Kidney epithelial cell (primary cell): ENCODE results near the gene ZFYVE19. TPM values are rescaled to one million over a fixed set of nuclear protein-coding genes. Genes with fewer than 3 reads are reported as not detected.

ENCODE experiments used
- DNase-seq: peaks from one replicate; pipeline ENCODE4 v3.0.0-alpha.2; 2010; ENCODE audit warnings: low read depth
- H3K27me3 ChIP-seq: 2 replicates; pipeline ENCODE4 v1.6.0; 2011; ENCODE audit warnings: low read length; ENCODE audit not compliant: control insufficient read depth, insufficient read depth
- H3K36me3 ChIP-seq: 2 replicates; pipeline ENCODE4 v1.5.1; 2011; ENCODE audit warnings: low read length; ENCODE audit not compliant: control insufficient read depth, insufficient read depth
- H3K4me3 ChIP-seq: 2 replicates; pipeline ENCODE4 v1.5.1; 2011; ENCODE audit warnings: low read depth, mild to moderate bottlenecking, control low read depth, low read length
- CTCF ChIP-seq: IDR thresholded peaks from 2 replicates; pipeline ENCODE4 v1.5.1; 2011; ENCODE audit warnings: mild to moderate bottlenecking, moderate library complexity, low read length, control low read depth, inconsistent platforms; ENCODE audit not compliant: insufficient read depth, poor library complexity, severe bottlenecking
- total RNA-seq: library from RNA; depleted of rRNA; stranded (reverse); fragments of >200 nt; gene quantifications from 2 replicates; pipeline ENCODE4 v1.2.3, GENCODE V29; 2015

Gene ZFYVE19
- total RNA-seq, 1 donor from 2014 or later, result 34.7 TPM

DNA sequence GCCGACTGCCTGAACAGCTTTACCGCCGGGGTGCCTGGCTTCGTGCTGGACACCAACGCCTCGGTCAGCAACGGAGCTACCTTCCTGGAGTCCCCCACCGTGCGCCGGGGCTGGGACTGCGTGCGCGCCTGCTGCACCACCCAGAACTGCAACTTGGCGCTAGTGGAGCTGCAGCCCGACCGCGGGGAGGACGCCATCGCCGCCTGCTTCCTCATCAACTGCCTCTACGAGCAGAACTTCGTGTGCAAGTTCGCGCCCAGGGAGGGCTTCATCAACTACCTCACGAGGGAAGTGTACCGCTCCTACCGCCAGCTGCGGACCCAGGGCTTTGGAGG is 37.8 kb downstream of the ZFYVE19 start:
- no peak for TF ChIP-seq CTCF
- Histone ChIP-seq H3K27me3 (no peaks in the 10 kb centered on the region), H3K4me3 (peak overlapping the region; percentile 82), H3K36me3 (no peaks in the 10 kb centered on the region)
- no peak for DNase-seq

- DNase-seq, result no peak
- peak overlapping the region; percentile 82 for H3K4me3 ChIP-seq
- H3K27me3 ChIP-seq, result no peaks in the 10 kb centered on the region
- H3K36me3 ChIP-seq, result no peaks in the 10 kb centered on the region
- TF ChIP-seq CTCF, result no peak
Measured at GRCh38 chr15:40845036-40845435, 38.1 kb downstream of the ZFYVE19 start.

DNA sequence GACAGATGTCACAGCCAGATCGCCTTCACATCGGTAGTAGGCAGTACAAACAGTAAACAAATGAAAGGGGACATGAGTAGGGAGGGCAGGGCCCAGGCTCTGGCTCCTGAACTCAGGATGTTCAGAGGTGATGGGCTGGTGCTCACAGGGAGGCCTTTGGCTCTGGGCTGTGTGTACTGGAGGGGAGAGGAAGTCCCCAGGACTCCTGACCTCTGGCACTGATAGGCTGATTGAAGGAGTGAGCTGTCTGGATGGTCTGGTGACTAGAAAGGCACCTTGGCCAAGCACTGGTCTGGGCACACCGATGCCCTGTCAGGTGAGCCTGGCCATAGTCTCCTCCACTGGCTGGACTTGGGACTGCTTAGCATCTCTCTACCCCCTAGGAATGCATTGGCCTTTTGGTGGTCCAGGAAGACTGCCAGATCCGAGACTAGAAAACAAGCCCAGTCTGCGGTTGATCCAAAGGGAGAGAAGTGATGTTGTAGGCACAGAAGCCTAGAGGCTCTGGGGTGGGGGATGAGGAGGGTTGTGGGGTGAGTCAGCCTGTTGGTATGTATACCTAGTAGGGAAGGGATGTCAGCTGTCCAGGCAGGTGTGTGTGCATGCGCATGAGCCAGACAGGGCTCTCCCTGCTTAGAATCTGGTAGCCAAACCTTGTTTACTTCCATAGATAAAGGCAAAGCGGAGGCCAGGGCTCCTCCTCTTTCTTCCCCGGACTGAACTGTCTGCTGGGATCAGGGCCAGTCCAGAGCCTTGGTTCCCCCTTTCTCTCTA is 38.8 kb downstream of the ZFYVE19 start:
- Histone ChIP-seq H3K4me3 (peak overlapping the region; percentile 10), H3K36me3 (no peaks in the 10 kb centered on the region), H3K27me3 (no peaks in the 10 kb centered on the region)
- no peak for TF ChIP-seq CTCF
- peak; percentile 59 for DNase-seq

DNA sequence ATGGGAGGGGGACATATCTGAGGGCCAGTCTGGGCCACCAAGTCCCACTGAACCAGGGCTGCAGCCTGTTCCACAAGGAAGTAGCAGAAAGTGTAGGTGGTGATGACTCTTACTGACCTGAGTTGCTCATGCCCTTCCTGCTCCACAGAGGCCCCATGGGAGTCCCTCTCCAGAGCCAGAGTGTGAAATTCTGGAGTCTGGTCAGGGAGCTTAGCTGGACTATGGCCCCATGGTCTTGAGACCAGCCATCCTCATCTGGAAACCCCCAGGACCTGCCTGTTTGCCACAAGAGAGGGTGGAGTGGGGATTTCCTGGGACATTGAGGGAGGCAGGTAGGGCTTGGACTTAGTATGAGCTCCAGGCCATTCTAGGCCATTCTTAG is 39.9 kb downstream of the ZFYVE19 start:
- Histone ChIP-seq H3K4me3 (no peak overlapping the region), H3K27me3 (no peaks in the 10 kb centered on the region), H3K36me3 (no peaks in the 10 kb centered on the region)
- no peak for DNase-seq
- no peak for TF ChIP-seq CTCF

- Histone ChIP-seq H3K4me3 (no peak overlapping the region), H3K27me3 (no peaks in the 10 kb centered on the region), H3K36me3 (no peaks in the 10 kb centered on the region)
- DNase-seq, result peak; percentile 70
- no peak for TF ChIP-seq CTCF
Measured at GRCh38 chr15:40847223-40847961, 40.5 kb downstream of the ZFYVE19 start.
